Measurements from ENCODE around the gene MUC6.
"Not testable (repeated sequence)": the region's sequence is repeated elsewhere in the genome, so short reads cannot be mapped to it uniquely, and the experiment has no call there.

MUC6 gene

DNA sequence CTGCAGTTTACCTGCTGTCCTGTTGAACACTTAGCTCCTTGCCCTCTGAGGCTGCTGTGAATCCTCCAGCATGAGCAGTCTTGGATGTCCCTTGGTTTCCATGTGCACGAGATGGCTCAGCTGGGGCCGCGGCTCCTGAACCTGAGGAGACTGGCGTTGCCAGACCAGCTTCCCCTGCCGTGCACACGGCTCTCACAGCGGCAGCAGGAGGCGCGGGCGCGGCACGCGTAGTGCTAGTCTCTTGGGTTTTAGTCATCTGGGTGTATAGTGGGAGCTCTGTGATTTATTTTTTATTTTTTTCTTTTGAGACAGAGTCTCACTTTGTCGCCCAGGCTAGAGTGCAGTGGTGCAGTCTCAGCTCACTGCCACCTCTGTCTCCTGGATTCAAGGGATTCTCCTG, 54.8 kb downstream of the MUC6 start:
- DNase-seq, result no peak

DNA sequence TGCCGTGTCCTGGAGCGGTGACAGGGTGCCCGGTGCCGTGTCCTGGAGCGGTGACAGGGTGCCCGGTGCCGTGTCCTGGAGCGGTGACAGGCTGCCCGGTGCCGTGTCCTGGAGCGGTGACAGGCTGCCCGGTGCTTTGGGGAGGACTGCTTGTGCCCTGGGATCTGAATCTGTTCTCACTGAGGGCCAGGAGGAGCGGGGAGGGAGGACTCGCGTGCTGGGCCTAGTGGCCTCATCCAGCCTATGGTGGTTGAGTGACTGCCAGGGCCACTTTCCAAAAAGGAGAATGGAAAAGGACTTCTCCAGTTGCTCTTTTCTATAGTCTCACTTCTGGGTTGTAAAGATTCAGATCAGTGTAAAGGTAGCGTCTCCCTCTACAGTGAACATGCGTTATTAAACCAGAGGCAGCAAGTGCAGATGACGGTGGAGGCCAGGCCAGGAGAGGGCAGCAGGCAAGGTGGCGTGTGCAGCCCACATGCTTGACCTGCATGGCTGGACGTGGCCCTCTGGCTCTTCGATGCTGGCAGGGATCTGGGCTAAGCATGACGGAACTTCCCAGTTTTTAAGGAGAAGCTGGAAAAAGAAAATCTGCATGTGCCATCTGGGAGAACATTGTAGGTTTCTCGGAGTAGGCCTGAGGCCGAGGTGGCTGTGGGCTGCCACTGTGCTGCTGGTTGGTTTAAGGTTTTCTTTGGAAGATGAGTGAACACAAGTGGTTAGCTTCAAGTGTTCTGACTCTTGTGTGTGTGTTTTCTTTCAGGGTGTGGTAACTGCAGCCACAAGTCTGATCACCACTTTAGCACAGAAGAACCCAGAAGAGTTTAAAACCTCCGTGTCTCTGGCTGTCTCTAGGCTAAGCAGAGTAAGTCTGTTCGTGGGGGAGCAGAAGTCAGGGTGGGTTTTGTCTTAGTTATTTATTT, 55.8 kb downstream of the MUC6 start:
- DNase-seq, result no peak

- DNase-seq, result no peak
Observed at GRCh38 chr11:978781-979180, 57.7 kb downstream of the MUC6 start.

DNA sequence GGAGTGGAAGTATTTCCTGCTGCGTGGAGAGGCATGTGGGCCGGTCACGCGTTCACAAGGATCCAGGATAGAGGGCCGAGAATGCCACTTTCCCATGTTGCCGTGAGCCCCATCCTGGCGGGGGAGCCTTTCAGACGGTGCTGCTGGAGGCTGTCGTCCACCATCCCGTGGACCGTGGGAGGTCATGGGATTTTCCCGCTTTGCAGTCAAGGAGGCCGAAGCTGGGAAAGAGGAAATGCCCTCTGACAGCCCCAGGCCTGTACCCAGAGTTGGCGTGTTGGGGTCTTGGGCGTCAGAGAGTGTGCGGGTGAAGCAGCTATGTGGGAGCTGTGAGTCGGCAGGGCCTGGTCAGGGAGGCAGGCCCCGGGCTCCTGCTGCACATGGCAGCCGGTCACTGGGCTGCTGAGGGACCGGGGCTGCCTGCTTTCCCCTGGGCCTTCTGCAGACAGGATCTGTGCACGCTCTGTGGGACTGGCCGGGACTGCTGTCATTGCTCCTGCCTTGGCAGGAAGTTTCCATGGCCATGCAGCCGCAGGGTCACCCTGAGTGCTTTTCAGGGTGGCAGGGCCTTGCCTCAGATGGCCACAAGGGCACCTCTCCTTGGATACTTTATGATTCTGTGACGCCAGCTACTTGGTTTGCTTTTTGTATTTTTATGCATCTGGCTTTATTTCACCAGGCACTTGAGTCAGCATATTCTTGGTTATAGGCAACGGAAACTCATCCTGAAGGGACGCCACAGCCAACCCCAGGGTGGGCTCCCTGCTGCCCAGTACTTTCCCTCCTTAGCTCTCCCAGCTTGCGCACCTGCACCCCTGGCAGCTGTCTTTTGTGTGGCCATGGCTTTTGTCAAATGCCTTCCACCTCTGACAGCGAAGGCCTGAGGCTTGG, 58.4 kb downstream of the MUC6 start:
- DNase-seq, result no peak

DNA sequence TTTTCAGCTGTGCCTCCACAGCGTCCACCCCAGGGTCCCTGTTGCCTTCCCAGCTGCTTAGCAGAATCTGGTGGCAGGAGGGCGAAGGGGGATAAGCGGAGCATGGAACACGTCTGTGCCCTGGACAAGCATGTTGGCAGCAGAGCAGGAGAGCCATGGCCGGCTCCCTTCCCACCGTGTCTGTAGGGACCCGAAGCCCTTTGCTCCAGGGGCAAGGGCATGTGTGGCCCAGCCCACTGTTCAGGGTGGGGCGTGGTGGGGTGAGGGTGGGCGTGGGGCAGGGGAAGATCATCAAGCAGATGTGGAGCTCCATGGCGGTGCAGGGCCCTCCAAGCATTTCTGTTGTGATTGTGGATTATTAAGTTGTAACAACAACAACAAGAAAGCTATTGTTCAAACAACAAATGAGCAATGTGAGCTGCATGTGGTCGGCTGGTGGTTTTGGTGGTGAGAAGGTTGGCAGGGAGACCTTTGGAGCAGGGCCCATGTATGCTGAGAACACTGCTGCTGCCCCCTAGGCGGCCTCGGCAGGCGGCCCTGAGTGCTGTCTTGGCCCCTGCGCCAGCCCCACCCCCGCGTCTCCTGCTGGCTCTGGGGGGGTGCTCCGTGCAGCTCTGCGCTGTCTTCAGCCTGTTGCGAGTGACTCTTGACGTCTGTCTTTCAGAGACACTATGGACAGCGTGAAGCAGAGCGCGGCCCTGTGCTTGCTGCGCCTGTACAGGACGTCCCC, 59.9 kb downstream of the MUC6 start:
- DNase-seq, result no peak

GRCh38 chr11:975827-976226, 60.7 kb downstream of the MUC6 start:
- no peak for DNase-seq

- DNase-seq, result not testable (repeated sequence)
Observed at GRCh38 chr11:975376-975775, 61.1 kb downstream of the MUC6 start.

- no peak for DNase-seq
Observed at GRCh38 chr11:973237-973636, 63.3 kb downstream of the MUC6 start.

- DNase-seq, result no peak
Observed at GRCh38 chr11:972523-973211, 63.9 kb downstream of the MUC6 start.

DNA sequence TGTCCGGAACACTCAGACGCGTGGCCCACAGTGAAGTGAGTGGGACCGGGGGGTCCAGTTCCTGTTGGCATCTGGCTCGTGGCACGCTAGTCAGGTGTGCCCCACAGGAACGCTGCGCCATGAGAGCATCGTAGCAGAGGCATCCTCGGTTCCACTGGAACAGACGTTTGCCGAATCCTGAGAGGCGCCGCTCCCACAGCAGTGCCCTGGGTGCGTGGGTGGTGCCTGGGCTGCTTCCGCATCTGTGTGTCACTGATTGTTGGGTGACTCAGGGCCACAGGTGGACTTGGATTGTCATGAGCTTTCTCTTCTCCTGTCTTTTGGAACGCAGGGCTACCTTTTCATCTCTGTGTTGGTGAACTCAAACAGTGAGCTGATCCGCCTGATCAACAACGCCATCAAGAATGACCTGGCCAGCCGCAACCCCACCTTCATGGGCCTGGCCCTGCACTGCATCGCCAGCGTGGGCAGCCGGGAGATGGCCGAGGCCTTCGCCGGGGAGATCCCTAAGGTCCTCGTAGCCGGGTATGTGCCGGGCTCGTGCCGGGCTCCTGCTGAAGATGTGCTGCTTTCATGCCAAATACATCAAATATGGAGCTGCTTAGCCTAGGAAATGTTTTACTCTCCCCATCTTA, 64.7 kb downstream of the MUC6 start:
- no peak for DNase-seq

- DNase-seq, result no peak
Observed at GRCh38 chr11:971092-971690, 65.3 kb downstream of the MUC6 start.

GRCh38 chr11:970319-970871, 66.1 kb downstream of the MUC6 start:
- DNase-seq, result no peak

DNA sequence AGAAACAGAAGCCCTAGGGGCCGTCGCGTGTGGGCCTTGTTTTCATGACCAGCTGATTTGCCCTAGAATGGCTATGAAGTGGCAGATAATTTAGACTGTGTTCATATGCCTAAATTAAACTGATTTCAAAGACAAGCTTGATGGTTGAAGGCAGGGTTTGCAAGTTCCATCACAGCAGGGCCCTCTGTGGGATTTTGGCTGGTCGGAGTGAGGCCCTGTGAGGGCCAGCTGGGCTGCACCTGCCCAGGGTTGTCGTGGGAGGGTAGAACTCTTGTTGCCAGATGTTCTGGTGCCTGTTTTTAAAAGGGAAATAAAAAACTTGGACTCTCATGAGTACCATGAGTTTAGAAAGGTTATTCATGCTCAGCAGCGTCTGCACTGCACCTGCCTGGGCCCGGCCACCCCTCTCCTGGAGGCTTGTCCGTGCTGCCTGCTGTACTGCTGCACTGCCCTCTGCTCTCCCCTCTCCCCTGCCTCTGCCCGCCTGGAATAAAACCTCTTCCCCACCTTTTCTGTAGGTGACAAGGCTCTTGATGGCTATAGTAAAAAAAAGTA, 66.8 kb downstream of the MUC6 start:
- no peak for DNase-seq

DNA sequence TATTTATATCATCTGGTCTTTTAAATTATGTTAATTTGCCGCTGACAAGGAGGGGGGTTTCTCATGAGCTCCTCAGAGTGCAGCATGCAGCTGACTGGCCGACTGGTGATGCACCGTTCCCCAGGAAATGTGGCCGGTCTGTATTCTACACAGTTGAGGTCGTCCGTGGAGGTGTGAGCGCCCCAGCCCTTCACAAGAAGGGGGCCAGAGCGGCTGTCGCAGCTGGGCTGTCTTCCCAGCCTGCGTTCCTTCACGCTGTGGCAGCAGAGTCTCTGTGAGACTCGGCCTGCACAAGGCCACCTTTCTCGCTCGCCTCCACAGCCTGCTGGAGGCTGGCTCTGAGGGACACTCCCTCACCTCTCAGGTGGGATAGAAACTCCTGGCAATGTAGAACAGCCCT, 67.7 kb downstream of the MUC6 start:
- no peak for DNase-seq

DNA sequence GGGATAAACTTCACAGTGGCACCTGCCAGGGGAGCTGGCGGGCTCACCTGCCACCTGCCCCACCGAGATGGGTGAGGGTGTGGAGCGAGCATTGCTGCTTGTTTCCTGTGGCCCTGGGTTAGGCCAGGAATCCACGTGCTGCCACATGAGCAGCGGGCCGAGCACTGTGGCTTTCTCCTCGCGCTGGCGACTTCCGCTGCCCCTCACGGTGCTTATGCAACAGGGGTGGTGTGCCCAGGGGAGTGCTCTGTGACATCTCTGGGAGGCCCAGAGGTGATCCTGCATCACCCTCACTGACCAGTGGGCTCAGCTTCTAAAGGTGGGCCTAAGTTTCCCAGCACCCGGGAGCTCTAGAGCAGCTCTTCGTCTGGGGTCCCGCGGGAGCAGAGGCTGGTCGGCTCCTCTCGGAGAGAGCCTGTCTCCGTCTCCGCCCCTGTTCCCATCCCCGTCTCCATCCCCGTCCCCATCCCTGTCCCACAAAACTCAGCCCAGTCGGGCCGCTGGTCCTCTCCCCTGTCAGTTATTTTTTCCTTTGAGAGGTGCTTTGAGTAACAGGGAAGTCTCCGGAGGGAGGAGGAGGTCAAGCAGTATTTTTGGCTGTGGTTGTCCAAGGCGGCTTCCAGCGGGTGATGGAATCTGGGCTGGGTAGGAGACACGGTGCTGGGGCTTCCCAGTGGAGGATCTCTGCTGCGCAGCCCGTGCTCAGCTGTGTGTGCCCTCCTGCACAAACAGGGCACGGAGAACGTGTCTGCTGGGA, 68.3 kb downstream of the MUC6 start:
- DNase-seq, result no peak

DNA sequence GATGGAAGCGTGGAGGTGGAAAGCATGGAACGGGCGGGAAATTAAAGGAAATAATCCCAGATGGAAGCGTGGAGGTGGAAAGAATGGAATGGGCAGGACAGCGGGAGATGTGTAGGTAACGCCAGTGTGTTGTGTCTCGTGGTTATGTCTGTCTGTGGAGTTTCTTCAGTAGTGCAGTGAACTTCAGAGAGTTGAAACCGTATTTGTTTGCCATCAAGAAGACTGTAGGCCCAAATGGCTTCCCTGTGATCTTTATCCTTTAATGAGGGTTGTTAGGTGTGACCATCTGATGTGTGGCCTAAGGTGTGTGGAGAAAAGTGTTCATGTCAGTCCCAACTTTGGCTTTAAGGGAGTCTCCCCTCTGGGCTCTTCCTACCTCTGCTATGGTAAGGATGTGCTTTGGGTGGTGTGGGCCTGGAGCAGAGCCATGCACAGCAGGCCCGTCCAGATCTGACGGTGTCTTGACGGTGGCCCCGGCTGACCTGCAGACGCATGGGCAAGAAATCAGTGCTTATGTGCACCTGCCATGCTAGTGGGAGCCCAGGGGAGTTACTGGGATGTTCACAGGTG, 71.2 kb downstream of the MUC6 start:
- no peak for DNase-seq

GRCh38 chr11:963852-964251, 72.7 kb downstream of the MUC6 start:
- DNase-seq, result no peak
